GM19351 (cell line): ENCODE results near the gene TMEM63C.
A peak's percentile ranks its signal among the peaks of the same experiment; 100 is the strongest.

Experiments used
- ATAC-seq: cut with Tn5 transposase; IDR thresholded peaks from one replicate; pipeline ENCODE4 v1.9.1; 2021; ENCODE audit warnings: mild to moderate bottlenecking, moderate library complexity; ENCODE audit not compliant: unreplicated experiment

Gene TMEM63C

GRCh38 chr14:77197988-77198387 is 16.4 kb downstream of the TMEM63C start:
- no peak for ATAC-seq

DNA sequence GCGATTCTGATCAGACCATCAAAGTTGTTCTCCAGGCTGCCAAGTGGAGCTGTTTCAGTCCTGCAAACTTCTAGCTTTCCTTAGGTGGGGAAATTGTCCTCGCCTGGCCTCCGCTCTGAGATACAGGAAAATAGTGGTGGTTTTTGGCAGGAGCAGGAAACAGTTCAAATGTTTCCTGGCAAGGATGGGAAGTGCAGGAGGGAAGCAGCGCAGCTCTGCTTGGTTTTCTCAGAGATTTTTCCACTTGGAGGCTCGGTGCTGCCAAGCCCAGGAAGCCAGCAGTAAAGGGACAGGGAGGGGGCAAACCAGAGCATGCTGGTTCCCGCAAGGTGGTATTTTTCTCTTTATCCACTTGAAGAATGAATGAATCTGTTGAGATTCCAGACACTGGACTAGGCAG is 17.0 kb downstream of the TMEM63C start:
- no peak for ATAC-seq

GRCh38 chr14:77199590-77199989 is 18.0 kb downstream of the TMEM63C start:
- ATAC-seq: no peak

- ATAC-seq: no peak
These were observed 18.9 kb downstream of the TMEM63C start for GRCh38 chr14:77200406-77200985.

GRCh38 chr14:77201696-77202095 is 20.1 kb downstream of the TMEM63C start:
- no peak for ATAC-seq

GRCh38 chr14:77203611-77204458 is 22.2 kb downstream of the TMEM63C start:
- no peak for ATAC-seq

DNA sequence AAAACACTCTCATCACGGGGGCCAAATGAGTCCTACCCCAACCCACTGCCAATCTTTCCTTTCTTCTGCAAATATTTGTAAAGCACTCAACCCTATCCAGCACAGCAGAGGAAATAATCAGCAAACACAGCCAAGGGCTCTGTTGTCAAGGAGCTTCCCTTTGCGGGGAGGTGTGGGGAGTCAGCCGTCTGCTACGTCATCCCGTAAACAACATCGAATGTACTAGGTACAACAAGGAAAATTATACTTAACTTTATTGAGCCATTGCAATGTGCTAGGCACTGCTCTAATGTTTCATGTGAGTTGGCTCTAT is 22.8 kb downstream of the TMEM63C start:
- no peak for ATAC-seq

GRCh38 chr14:77204907-77205306 is 23.3 kb downstream of the TMEM63C start:
- no peak for ATAC-seq

DNA sequence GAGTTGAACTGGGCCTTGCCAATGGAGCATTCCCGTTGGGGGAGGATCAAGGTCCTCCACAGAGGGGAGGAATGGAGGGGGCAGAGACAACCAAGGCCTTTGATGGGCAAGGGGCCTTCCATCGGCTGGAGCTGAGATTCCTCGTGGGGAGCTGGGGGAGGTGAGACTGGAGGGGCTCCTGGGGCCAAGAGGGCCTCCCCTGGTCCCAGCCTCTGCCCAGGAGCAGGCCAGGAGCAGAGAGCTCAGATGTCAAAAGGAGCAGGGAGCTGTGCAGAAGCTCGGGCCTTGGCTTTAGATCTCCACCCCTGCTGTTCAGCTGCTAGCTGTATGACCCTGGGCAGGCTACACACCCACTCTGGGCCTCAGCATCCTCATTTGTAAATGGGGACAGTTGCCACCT is 24.0 kb downstream of the TMEM63C start:
- no peak for ATAC-seq

- ATAC-seq: no peak
These were observed 24.7 kb downstream of the TMEM63C start for GRCh38 chr14:77206261-77206824.

GRCh38 chr14:77206877-77207389 is 25.3 kb downstream of the TMEM63C start:
- no peak for ATAC-seq

- no peak for ATAC-seq
These were observed 26.8 kb downstream of the TMEM63C start for GRCh38 chr14:77208291-77208978.

DNA sequence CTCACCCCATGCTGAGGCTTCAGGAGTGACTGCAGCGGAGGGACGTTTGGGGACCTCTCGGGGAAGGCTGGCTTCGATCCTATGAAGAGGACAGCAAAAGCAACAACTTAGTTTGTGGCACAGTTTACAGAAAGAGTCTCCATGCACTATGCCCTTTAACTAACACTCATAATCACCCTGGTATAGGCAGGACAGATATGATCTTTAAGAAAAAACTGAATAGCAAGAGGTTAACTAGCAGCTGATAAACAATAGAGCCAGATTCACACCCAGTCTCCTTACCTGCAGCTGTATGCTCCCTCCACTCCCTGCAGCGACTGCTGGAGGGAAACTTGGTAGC is 27.4 kb downstream of the TMEM63C start:
- no peak for ATAC-seq

DNA sequence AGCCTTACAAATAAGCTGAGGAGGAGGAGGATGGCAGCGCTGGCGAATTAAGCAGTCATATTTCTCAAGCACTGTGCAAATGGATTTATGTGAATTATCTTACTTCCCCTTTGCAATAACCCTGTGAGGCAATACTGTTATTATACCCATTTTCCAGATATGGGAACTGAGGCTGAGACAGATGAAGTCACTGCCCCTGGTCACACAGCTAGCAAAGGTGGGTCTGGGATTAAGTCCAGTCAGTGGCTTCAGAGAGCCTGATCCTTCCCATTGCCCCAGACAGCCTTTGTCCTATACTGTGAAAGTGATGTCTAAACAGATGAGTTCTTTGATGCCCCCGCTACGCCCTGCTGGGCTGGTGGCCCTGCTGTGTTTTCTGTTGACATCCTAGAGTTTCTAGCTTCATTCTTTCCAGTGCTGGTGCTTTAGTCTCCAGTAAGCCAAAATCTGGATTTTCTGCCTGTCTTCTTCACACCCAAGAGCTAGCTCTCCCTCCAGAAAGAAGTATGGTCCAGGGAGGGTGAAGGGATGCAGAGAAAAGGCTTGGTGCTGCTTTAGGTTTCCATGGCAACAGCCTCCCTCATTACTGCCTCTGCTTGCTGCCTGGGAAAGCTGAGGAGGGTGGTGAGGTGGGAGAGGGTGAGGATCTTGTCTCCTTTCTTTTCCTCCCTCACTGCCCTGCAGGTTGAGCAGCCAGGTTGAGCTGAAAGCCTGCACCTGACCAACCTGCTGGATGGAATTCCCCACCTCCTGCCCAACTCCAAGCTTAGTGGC is 30.7 kb downstream of the TMEM63C start:
- no peak for ATAC-seq

- peak; percentile 88 for ATAC-seq
These were observed 31.5 kb downstream of the TMEM63C start for GRCh38 chr14:77212943-77213678.

DNA sequence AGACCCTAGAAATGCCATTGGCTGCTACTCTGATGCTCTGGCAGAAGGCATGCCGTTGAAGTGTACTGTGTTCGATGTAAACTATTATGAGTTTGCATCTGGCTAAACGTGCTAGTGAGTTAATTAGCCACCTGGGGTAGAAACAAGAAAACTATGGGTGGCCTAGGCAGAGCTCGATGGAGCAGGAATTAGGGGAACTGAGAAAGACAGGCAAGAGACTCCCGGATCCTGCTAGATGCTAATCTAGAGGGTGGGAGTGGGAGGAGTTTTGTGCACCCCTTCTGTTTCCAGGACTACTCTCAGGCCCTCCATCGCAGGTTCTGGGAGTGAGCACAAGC is 32.0 kb downstream of the TMEM63C start:
- ATAC-seq: no peak

DNA sequence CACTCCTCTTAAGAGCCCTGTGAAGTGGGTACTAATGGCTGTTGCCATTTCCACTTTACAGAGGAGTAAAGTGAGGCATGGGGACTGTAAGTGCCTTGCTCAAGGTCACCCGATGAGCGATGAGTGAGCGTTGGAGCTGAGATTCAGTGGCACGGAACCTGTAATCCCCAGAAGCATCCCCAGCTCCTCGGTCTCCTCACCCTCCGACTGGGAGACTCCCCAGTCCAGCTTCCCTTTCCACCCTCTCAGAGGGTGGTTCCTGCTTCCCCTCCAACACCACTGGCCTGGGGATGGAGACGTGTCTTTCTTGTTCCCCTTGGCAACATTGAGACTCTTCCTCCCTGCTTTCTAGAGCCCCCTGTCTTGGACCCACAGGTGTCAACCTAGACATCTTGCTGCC is 32.6 kb downstream of the TMEM63C start:
- ATAC-seq: no peak

- ATAC-seq: no peak
These were observed 36.0 kb downstream of the TMEM63C start for GRCh38 chr14:77217551-77217950.

DNA sequence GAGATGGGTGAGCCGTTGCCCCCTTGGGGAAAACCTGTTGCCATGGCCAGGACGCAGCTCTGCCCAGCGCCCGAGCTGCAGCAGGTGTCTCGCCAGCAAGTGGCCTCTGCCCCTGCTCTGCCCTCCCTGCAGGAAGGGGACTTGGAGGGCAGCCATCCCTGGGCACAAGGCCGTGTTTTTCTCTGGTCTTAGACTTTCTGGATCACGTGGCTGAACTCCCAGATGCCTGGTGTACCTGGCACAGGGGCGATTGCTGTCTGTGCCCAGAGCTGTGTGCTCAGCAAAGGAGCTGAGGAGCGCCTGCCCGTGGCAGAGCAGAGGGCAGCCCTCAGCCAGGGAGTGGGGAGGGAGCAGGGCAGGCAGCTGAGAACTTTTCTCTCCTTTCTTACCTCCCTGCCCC is 38.0 kb downstream of the TMEM63C start:
- no peak for ATAC-seq

DNA sequence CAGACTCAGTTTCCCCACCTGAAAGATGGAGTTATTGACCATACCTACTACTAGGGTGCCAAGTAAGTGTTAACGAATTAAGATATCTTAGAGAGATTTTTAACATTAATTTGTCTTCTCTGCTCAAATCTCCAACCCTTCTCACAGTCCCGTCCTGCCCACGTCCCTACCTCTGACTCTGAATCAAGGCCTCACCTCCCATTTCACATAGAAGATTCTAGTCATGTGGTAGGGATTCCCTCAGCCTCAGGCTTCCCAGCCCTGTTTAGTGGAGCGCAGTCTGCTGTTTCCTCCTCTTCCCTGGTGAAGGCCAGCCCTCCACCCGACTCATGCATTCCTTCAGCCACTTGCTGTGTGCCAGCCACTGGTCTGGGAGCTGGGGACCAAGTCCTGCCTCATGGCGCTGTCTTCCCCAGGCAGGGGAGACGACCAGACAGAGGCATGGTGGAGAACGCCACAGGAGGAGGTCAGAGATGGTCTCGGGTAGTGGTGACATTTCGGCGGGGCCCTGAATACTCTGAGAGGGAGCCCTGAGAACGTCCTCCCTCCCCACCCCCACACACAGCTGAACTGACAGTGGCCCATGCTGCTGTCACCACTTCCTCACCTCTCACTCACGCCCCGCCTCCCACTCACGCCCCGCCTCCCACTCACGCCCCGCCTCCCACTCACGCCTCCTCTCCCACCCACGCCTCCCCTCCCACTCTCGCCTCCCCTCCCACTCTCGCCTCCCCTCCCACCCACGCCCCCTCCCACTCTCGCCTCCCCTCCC is 38.8 kb downstream of the TMEM63C start:
- no peak for ATAC-seq
